Upper lobe of left lung (tissue), 4 donors: ENCODE data around the gene RAB3D.

Experiments
- CTCF ChIP-seq, 6 experiments: fragments of 450-650 bp in 4 of 6; fragments of 200-600 bp in 2 of 6; sonication (generic) in 2 of 6; IDR thresholded peaks; one replicate each; pipeline ENCODE4 v1.5.1; 2016 to 2019; ENCODE audit warnings: antibody characterized with exemption in 6 of 6
- POLR2A ChIP-seq, 4 donors: fragments of 450-650 bp; IDR thresholded peaks; one replicate each; pipeline ENCODE4 v1.5.1; 2016 to 2017; ENCODE audit warnings: antibody characterized with exemption in 4 of 4, mild to moderate bottlenecking in 2 of 4
- POLR2AphosphoS5 ChIP-seq, 2 donors: sonication (generic); formaldehyde crosslinking; IDR thresholded peaks; one replicate each; pipeline ENCODE4 v1.5.1; 2017; ENCODE audit warnings: antibody characterized with exemption in 2 of 2

GRCh38 chr19:11347546-11348039 lies 8.1 kb upstream of the RAB3D start:
- no peak for TF ChIP-seq POLR2A (IDR thresholded peaks at IDR 0.05)
- no peak for TF ChIP-seq CTCF (IDR thresholded peaks at IDR 0.05)
- no peak for TF ChIP-seq POLR2AphosphoS5 (IDR thresholded peaks at IDR 0.05)
